Naive thymus-derived CD8-positive, alpha-beta T cell (primary cell): ENCODE results near the gene MRGPRE. TPM values are rescaled to one million over a fixed set of nuclear protein-coding genes. Genes with fewer than 3 reads are reported as not detected.

Source experiments
- polyA plus RNA-seq, 3 donors: library from polyadenylated mRNA; unstranded; fragments of 300-500 nt; fragmentation: Illumina TruSeq; gene quantifications; one replicate each; pipeline ENCODE4 v1.2.3, GENCODE V29; 2021
- total RNA-seq, 8 experiments: library from RNA in 2 of 8; stranded (reverse) in 2 of 8; gene quantifications; one replicate each; pipeline ENCODE4 v1.2.3 and lab custom pipeline; 2021 to 2026

The MRGPRE gene
- total and polyA plus RNA-seq, 5 experiments from 2014 or later: not detected

Other genes starting within 250 kb of the MRGPRE start
- 100 to 1,000 TPM; 455 to 471 TPM for gene NAP1L4, start 240.1 kb downstream of the MRGPRE start, total RNA-seq
- gene NAP1L4, start 240.1 kb downstream of the MRGPRE start, polyA plus RNA-seq: 100 to 1,000 TPM; 169 to 207 (median 201) TPM
- gene CARS1, start 175.0 kb downstream of the MRGPRE start, total RNA-seq: 100 to 1,000 TPM; 131 TPM
- 10 to 100 TPM; 31.4 to 70.2 (median 60.0) TPM for gene CARS1, start 175.0 kb downstream of the MRGPRE start, polyA plus RNA-seq
- 10 to 100 TPM; 17.8 to 18.3 TPM for gene OSBPL5, start 67.1 kb downstream of the MRGPRE start, total RNA-seq
- 1 to 10 TPM; 4.4 to 5.5 (median 4.5) TPM for gene OSBPL5, start 67.1 kb downstream of the MRGPRE start, polyA plus RNA-seq
- not detected for gene MRGPRG, start 13.6 kb downstream of the MRGPRE start, total RNA-seq
- not detected for gene MRGPRG, start 13.6 kb downstream of the MRGPRE start, polyA plus RNA-seq
- gene ZNF195, start 146.7 kb upstream of the MRGPRE start, total RNA-seq: 10 to 100 TPM; 43.4 to 46.0 TPM
- 10 to 100 TPM; 17.0 to 24.0 (median 21.7) TPM for gene ZNF195, start 146.7 kb upstream of the MRGPRE start, polyA plus RNA-seq